Measurements from ENCODE around the gene ARV1.
"Not testable (repeated sequence)": the region's sequence is repeated elsewhere in the genome, so short reads cannot be mapped to it uniquely, and the experiment has no call there.

The ARV1 gene

GRCh38 chr1:231044588-231044987, 65.7 kb downstream of the ARV1 start:
- 94% methylated on average over 1 of the region's 1 CpG for WGBS
- H3K4me3 ChIP-seq (ENCODE audit: low read length), result no peak overlapping the region
- H3K27me3 ChIP-seq (ENCODE audit: insufficient read depth, low read length), result peaks cover 94% of the 10 kb centered on the region

DNA sequence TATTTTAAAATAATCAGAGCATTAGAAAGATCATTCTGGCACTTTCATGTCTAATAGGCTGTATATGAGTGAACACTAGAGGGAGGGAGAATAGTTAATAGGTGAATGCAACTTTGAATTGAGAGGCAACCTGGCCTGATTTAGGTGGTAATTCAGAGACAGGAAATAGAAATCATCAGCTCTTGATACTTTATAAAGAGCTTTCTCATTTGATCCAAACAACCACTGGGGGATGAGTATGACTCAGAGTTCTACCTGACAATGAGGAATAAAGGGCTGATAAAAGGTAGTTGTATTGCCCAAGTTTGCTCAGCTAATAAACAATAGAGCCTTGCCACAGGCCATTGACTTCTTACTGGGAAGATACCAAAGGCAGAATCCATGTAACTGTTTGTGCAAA, 66.4 kb downstream of the ARV1 start:
- Histone ChIP-seq H3K4me3 (ENCODE audit: low read length) (no peak overlapping the region), H3K27me3 (ENCODE audit: insufficient read depth, low read length) (peaks cover 90% of the 10 kb centered on the region), H3K9ac (ENCODE audit: low read depth, low read length) (no peak overlapping the region)

More at GRCh38 chr1:231044588-231044987, 65.7 kb downstream of the ARV1 start:
- Histone ChIP-seq H3K4me1 (ENCODE audit: insufficient read depth, low read length) (no peaks in the 10 kb centered on the region), H3K36me3 (ENCODE audit: insufficient read depth, low read length) (no peaks in the 10 kb centered on the region), H3K27ac (ENCODE audit: low read depth, low read length) (no peak overlapping the region), H3K9me3 (ENCODE audit: insufficient read depth, low read depth, low read length) (no peaks in the 10 kb centered on the region), H3K9ac (ENCODE audit: low read depth, low read length) (no peak overlapping the region)

DNA sequence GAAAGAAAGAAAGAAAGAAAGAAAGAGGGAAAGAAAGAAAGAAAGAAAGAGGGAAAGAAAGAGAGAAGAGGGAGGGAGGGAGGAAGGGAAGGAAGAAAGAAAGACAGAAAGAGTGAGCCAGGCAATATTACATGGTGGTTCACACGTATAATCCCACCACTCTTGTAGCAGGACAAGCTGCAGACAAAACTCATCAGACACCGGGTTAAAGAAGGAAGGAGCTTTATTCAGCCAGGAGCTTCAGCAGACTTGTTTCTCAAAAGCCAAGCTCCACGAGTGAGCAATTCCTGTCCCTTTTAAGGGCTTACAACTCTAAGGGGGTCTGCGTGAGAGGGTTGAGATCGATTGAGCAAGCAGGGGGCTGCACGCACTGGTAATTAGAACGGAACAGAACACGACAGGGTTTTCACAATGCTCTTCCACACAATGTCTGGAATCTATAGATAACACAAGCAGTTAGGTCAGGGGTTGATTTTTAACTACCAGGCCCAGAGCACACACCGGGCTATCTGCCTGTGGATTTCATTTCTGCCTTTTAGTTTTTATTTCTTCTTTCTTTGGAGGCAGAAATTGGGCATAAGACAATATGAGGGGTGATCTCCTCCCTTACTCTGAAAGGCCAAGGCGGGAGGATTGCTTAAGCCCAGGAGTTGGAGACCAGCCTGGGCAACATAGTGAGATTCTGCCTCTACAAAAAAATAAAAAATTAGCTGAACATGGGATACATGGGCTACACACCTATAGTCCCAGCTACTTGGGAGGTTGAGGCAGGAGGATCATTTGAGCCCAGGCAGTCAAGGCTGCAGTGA, 67.2 kb downstream of the ARV1 start:
- not testable (repeated sequence) for H3K27ac ChIP-seq (ENCODE audit: low read depth, low read length); H3K4me3 ChIP-seq (ENCODE audit: low read length); H3K9me3 ChIP-seq (ENCODE audit: insufficient read depth, low read depth, low read length); H3K4me1 ChIP-seq (ENCODE audit: insufficient read depth, low read length); H3K36me3 ChIP-seq (ENCODE audit: insufficient read depth, low read length); H3K9ac ChIP-seq (ENCODE audit: low read depth, low read length)
- H3K27me3 ChIP-seq (ENCODE audit: insufficient read depth, low read length), result peaks cover 87% of the 10 kb centered on the region
- WGBS, result 89% methylated on average over 9 of the region's 10 CpGs

More for the DNA sequence above, 66.4 kb downstream of the ARV1 start:
- Histone ChIP-seq H3K4me1 (ENCODE audit: insufficient read depth, low read length) (no peaks in the 10 kb centered on the region), H3K9me3 (ENCODE audit: insufficient read depth, low read depth, low read length) (no peaks in the 10 kb centered on the region), H3K36me3 (ENCODE audit: insufficient read depth, low read length) (no peaks in the 10 kb centered on the region), H3K27ac (ENCODE audit: low read depth, low read length) (no peak overlapping the region)

GRCh38 chr1:231046730-231047395, 68.0 kb downstream of the ARV1 start:
- no peaks in the 10 kb centered on the region for H3K4me1 ChIP-seq (ENCODE audit: insufficient read depth, low read length)
- no peaks in the 10 kb centered on the region for H3K9me3 ChIP-seq (ENCODE audit: insufficient read depth, low read depth, low read length)
- no peak overlapping the region for H3K27ac ChIP-seq (ENCODE audit: low read depth, low read length)
- no peak overlapping the region for H3K9ac ChIP-seq (ENCODE audit: low read depth, low read length)
- H3K27me3 ChIP-seq (ENCODE audit: insufficient read depth, low read length), result peaks cover 80% of the 10 kb centered on the region
- WGBS, result 65% methylated on average over 2 of the region's 2 CpGs
- no peaks in the 10 kb centered on the region for H3K36me3 ChIP-seq (ENCODE audit: insufficient read depth, low read length)
- H3K4me3 ChIP-seq (ENCODE audit: low read length), result no peak overlapping the region

DNA sequence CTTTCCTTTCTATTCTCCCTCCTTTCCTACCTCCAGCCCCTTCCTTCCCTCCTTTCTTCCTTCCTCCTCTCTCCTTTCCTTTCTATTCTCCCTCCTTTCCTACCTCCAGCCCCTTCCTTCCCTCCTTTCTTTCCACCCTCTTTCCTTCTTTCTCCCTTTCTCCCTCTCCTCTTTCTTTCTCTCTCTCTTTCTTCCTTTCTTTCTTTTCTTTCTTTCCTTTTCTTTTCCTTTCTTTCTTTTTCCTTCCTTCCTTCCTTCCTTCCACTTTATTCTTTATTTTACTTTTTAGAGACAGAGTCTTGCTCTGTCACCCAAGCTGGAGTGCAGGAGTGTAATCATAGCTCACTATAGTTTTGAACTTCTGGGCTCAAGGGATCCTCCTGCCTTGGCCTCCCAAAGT, 68.6 kb downstream of the ARV1 start:
- not testable (repeated sequence) for H3K9ac ChIP-seq (ENCODE audit: low read depth, low read length); H3K9me3 ChIP-seq (ENCODE audit: insufficient read depth, low read depth, low read length)

DNA sequence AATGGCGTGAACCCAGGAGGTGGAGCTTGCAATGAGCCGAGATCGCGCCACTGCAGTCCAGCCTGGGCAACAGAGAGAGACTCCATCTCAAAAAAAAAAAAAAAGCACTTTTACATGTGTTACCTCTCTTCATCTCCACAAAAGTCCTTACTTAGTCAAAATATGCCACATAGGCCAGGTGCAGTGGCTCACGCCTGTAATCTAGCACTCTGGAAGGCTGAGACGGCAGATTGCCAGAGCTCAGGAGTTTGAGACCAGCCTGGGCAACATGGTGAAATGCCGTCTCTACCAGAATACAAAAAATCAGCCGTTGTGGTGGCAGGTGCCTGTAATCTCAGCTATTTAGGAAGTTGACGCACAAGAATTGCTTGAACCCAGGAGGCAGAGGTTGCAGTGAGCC, 69.5 kb downstream of the ARV1 start:
- not testable (repeated sequence) for H3K4me3 ChIP-seq (ENCODE audit: low read length); H3K36me3 ChIP-seq (ENCODE audit: insufficient read depth, low read length); H3K9me3 ChIP-seq (ENCODE audit: insufficient read depth, low read depth, low read length); H3K27ac ChIP-seq (ENCODE audit: low read depth, low read length); H3K9ac ChIP-seq (ENCODE audit: low read depth, low read length); H3K4me1 ChIP-seq (ENCODE audit: insufficient read depth, low read length)
- H3K27me3 ChIP-seq (ENCODE audit: insufficient read depth, low read length), result peaks cover 64% of the 10 kb centered on the region
- 92% methylated on average over 9 of the region's 9 CpGs for WGBS

More for the DNA sequence above, 68.6 kb downstream of the ARV1 start:
- not testable (repeated sequence) for H3K4me1 ChIP-seq (ENCODE audit: insufficient read depth, low read length); H3K4me3 ChIP-seq (ENCODE audit: low read length); H3K36me3 ChIP-seq (ENCODE audit: insufficient read depth, low read length); H3K27ac ChIP-seq (ENCODE audit: low read depth, low read length)
- H3K27me3 ChIP-seq (ENCODE audit: insufficient read depth, low read length), result peaks cover 73% of the 10 kb centered on the region

- WGBS, result 88% methylated on average over 9 of the region's 10 CpGs
- Histone ChIP-seq H3K4me3 (ENCODE audit: low read length) (no peak overlapping the region), H3K27me3 (ENCODE audit: insufficient read depth, low read length) (peaks cover 57% of the 10 kb centered on the region), H3K36me3 (ENCODE audit: insufficient read depth, low read length) (no peaks in the 10 kb centered on the region), H3K4me1 (ENCODE audit: insufficient read depth, low read length) (no peaks in the 10 kb centered on the region), H3K9me3 (ENCODE audit: insufficient read depth, low read depth, low read length) (no peaks in the 10 kb centered on the region), H3K9ac (ENCODE audit: low read depth, low read length) (no peak overlapping the region), H3K27ac (ENCODE audit: low read depth, low read length) (no peak overlapping the region)
Observed at GRCh38 chr1:231049121-231049979, 70.5 kb downstream of the ARV1 start.
